Sigmoid colon (tissue), 4 donors: ENCODE results near the gene PTPRO.

Source experiments
- CTCF ChIP-seq, 4 experiments: fragments of 450-650 bp in 3 of 4; fragments of 200-600 bp in 1 of 4; IDR thresholded peaks; one replicate each; pipeline ENCODE4 v1.5.1; 2016 to 2019; ENCODE audit warnings: antibody characterized with exemption in 4 of 4, mild to moderate bottlenecking in 3 of 4, moderate library complexity in 2 of 4
- POLR2A ChIP-seq, 2 donors: fragments of 450-650 bp; IDR thresholded peaks; one replicate each; pipeline ENCODE4 v1.6.1; 2016; ENCODE audit warnings: antibody characterized with exemption in 2 of 2, mild to moderate bottlenecking in 2 of 2, moderate library complexity in 2 of 2
- POLR2AphosphoS5 ChIP-seq, 4 donors: sonication (generic); formaldehyde crosslinking; IDR thresholded peaks; one replicate each; pipeline ENCODE4 v1.6.1; 2017; ENCODE audit warnings: antibody characterized with exemption in 4 of 4

GRCh38 chr12:15485466-15485865 lies 163.2 kb downstream of the PTPRO start:
- TF ChIP-seq CTCF (IDR thresholded peaks at IDR 0.05), result no peak
- TF ChIP-seq POLR2A (IDR thresholded peaks at IDR 0.05), result no peak
- TF ChIP-seq POLR2AphosphoS5 (IDR thresholded peaks at IDR 0.05), result no peak
